ENCODE results near the gene HINT3.

GRCh38 chr6:125974214-125974866, 17.8 kb downstream of the HINT3 start:
- peak in 3 of 4 experiments; percentile 43 to 68 (median 66) for TF ChIP-seq CTCF (IDR thresholded peaks at IDR 0.05)
- no peak for TF ChIP-seq POLR2A (IDR thresholded peaks at IDR 0.05)

Measured in prostate gland (tissue), 2 donors.